ENCODE results near the gene TMEM108. TPM values are rescaled to one million over a fixed set of nuclear protein-coding genes. Genes with fewer than 3 reads are reported as not detected.

The TMEM108 gene
- total and polyA plus RNA-seq, 12 donors, result 0.40 to 4.0 (median 1.5) TPM

DNA sequence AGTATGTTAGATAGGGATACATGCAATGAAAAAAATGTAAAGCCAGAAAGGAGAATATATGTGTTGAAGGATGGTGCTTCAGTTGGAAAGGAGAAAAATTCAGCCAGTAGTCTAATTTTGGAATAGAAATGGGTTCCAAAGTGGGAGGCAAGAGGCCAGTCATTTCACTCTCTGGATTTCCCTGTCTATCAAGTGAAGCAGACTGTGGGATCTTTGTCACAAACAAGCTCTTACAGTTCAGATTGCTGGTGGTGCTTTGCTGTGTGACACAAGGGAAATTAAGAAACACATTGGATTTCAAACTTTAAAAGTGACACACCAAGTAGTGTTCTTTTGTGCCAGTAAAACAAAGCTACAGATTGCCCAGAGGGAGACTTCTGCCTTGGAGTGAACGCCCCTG lies 279.7 kb downstream of the TMEM108 start:
- DNase-seq, result no peak
- no peaks in the 10 kb centered on the region for H3K4me1 ChIP-seq
- no peak overlapping the region for H3K27ac ChIP-seq
- 69 to 80% methylated on average over 1 of the region's 1 CpG for WGBS, 2 donors
- no peak overlapping the region for H3K4me3 ChIP-seq
- H3K36me3 ChIP-seq, result no peaks in the 10 kb centered on the region
- H3K27me3 ChIP-seq, result peaks cover 0 to 5% (median 0%) of the 10 kb centered on the region in 7 donors
- ATAC-seq, result no peak
- H3K9me3 ChIP-seq, result peaks cover 0 to 35% (median 7%) of the 10 kb centered on the region in 11 donors
- TF ChIP-seq, protein P1, sequence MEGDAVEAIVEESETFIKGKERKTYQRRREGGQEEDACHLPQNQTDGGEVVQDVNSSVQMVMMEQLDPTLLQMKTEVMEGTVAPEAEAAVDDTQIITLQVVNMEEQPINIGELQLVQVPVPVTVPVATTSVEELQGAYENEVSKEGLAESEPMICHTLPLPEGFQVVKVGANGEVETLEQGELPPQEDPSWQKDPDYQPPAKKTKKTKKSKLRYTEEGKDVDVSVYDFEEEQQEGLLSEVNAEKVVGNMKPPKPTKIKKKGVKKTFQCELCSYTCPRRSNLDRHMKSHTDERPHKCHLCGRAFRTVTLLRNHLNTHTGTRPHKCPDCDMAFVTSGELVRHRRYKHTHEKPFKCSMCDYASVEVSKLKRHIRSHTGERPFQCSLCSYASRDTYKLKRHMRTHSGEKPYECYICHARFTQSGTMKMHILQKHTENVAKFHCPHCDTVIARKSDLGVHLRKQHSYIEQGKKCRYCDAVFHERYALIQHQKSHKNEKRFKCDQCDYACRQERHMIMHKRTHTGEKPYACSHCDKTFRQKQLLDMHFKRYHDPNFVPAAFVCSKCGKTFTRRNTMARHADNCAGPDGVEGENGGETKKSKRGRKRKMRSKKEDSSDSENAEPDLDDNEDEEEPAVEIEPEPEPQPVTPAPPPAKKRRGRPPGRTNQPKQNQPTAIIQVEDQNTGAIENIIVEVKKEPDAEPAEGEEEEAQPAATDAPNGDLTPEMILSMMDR (IDR thresholded peaks at IDR 0.05), result no peak
- intact Hi-C loops (cut with DNase I), result no loop called here

DNA sequence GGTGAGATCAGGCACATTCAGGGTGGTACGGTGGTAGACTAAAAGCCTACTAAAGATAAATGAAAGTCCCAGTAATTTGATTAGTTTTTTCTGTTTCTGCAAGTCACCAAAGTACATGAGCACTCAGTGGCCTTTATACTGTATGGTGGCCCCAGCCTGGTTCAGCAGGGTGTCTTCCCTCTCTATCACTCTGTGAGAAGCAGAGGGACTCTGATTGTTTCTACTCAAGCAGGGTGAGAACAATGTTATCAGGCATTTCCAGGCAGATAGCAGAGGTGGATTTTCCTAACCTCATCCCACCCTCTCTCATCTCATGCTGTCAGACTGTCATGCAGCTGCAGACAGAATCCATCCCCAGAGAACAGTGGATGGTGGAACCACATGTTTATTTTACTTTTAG lies 290.2 kb downstream of the TMEM108 start:
- H3K4me3 ChIP-seq, result no peak overlapping the region
- peaks cover 0 to 15% (median 2%) of the 10 kb centered on the region in 11 donors for H3K9me3 ChIP-seq
- TF ChIP-seq, protein P1 (IDR thresholded peaks at IDR 0.05), result no peak
- no peaks in the 10 kb centered on the region for H3K4me1 ChIP-seq
- no peaks in the 10 kb centered on the region for H3K27me3 ChIP-seq
- no peaks in the 10 kb centered on the region for H3K36me3 ChIP-seq
- WGBS, 2 donors, result 43 to 47% methylated on average over 1 of the region's 1 CpG
- DNase-seq, result no peak
- intact Hi-C loops (cut with DNase I), result no loop called here
- no peak for ATAC-seq
- no peak overlapping the region for H3K27ac ChIP-seq

DNA sequence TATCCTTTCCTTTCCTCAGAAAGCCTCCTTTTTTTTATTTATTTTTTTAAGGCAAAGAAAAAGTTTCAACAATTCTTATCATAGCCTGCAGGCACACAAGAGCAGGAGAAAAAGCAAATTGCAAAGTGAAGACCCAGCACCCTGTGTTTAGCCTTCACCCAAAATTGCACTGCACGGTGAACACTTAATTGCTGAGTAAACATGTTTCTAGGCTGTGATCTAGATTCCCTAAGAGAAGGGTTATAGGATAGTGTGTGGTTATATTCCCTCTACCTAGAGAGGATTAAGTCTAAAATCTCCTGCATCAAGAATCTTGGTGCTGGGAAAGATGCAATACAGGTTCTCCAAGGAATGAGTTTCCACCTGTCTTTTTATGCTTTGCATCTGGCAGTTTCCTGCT lies 291.4 kb downstream of the TMEM108 start:
- Histone ChIP-seq H3K9me3 (peaks cover 0 to 5% (median 0%) of the 10 kb centered on the region in 11 donors), H3K27me3 (no peaks in the 10 kb centered on the region)

DNA sequence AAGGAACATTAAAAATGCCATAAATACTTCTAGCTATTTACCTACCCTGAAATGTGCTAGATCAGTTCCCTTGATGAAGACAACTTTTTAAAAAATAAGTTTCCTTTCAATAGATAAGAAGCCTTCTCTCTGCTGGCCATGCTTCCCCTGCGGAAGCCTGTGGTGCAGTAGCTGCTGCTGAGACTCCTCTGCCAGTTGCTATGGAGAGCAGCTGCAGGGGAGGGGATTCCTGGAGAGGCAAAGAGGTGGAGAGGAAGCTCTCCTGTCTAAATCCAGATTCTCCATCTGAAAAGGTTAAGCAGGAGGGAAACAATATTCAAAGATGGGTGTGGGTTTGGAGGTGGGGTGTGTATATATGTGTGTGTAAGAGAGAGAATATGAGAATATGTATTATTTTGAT lies 291.9 kb downstream of the TMEM108 start:
- ATAC-seq (no peak), DNase-seq (no peak)
- intact Hi-C loops (cut with DNase I), result no loop called here

More for the DNA sequence above, 291.4 kb downstream of the TMEM108 start:
- Histone ChIP-seq H3K4me1 (no peaks in the 10 kb centered on the region), H3K36me3 (no peaks in the 10 kb centered on the region), H3K27ac (no peak overlapping the region), H3K4me3 (no peak overlapping the region)
- intact Hi-C loops (cut with DNase I), result no loop called here
- 39 to 48% methylated on average over 1 of the region's 1 CpG for WGBS, 2 donors
- DNase-seq (no peak), ATAC-seq (no peak)
- TF ChIP-seq, protein P1 (IDR thresholded peaks at IDR 0.05), result no peak

More for the DNA sequence above, 291.9 kb downstream of the TMEM108 start:
- Histone ChIP-seq H3K4me3 (no peak overlapping the region), H3K27me3 (no peaks in the 10 kb centered on the region), H3K27ac (no peak overlapping the region), H3K36me3 (no peaks in the 10 kb centered on the region), H3K4me1 (no peaks in the 10 kb centered on the region), H3K9me3 (peaks cover 0 to 2% (median 0%) of the 10 kb centered on the region in 11 donors)
- TF ChIP-seq, protein P1 (IDR thresholded peaks at IDR 0.05), result no peak
- WGBS, 2 donors, result 26 to 38% methylated on average over 1 of the region's 1 CpG
